Measurements from ENCODE around the gene CEP57.
A peak's percentile ranks its signal among the peaks of the same experiment; 100 is the strongest.

CEP57 gene

GRCh38 chr11:95790933-95791708 lies 823 bp downstream of the CEP57 start:
- DNase-seq (ENCODE audit: low spot score) (peak; percentile 65), ATAC-seq (ENCODE audit: low read depth) (peak; percentile 27)
- Histone ChIP-seq H3K4me3 (ENCODE audit: severe bottlenecking) (peak overlapping the region; percentile 95), H3K9me3 (ENCODE audit: severe bottlenecking) (no peaks in the 10 kb centered on the region), H3K4me1 (ENCODE audit: insufficient read depth, poor library complexity, severe bottlenecking) (peaks cover 7% of the 10 kb centered on the region), H3K27me3 (ENCODE audit: insufficient read depth, poor library complexity, severe bottlenecking) (no peaks in the 10 kb centered on the region), H3K27ac (ENCODE audit: poor library complexity, severe bottlenecking) (peak overlapping the region; percentile 74), H3K36me3 (ENCODE audit: low read depth) (peaks cover 34% of the 10 kb centered on the region)
- no peak for TF ChIP-seq CTCF (IDR thresholded peaks at IDR 0.05; ENCODE audit: poor library complexity, severe bottlenecking)

GRCh38 chr11:95791709-95792033 lies 1.4 kb downstream of the CEP57 start:
- peaks cover 29% of the 10 kb centered on the region for H3K36me3 ChIP-seq (ENCODE audit: low read depth)
- DNase-seq (ENCODE audit: low spot score) (no peak), ATAC-seq (ENCODE audit: low read depth) (no peak)
- peak overlapping the region; percentile 74 for H3K27ac ChIP-seq (ENCODE audit: poor library complexity, severe bottlenecking)
- H3K27me3 ChIP-seq (ENCODE audit: insufficient read depth, poor library complexity, severe bottlenecking), result no peaks in the 10 kb centered on the region
- no peaks in the 10 kb centered on the region for H3K9me3 ChIP-seq (ENCODE audit: severe bottlenecking)
- TF ChIP-seq CTCF (IDR thresholded peaks at IDR 0.05; ENCODE audit: poor library complexity, severe bottlenecking), result no peak
- peaks cover 7% of the 10 kb centered on the region for H3K4me1 ChIP-seq (ENCODE audit: insufficient read depth, poor library complexity, severe bottlenecking)
- peak overlapping the region; percentile 95 for H3K4me3 ChIP-seq (ENCODE audit: severe bottlenecking)

GRCh38 chr11:95792200-95792599 lies 1.9 kb downstream of the CEP57 start:
- Histone ChIP-seq H3K36me3 (ENCODE audit: low read depth) (peaks cover 23% of the 10 kb centered on the region), H3K27ac (ENCODE audit: poor library complexity, severe bottlenecking) (no peak overlapping the region), H3K4me3 (ENCODE audit: severe bottlenecking) (peak overlapping the region; percentile 95), H3K27me3 (ENCODE audit: insufficient read depth, poor library complexity, severe bottlenecking) (no peaks in the 10 kb centered on the region), H3K4me1 (ENCODE audit: insufficient read depth, poor library complexity, severe bottlenecking) (peaks cover 7% of the 10 kb centered on the region), H3K9me3 (ENCODE audit: severe bottlenecking) (no peaks in the 10 kb centered on the region)
- ATAC-seq (ENCODE audit: low read depth) (no peak), DNase-seq (ENCODE audit: low spot score) (no peak)
- no peak for TF ChIP-seq CTCF (IDR thresholded peaks at IDR 0.05; ENCODE audit: poor library complexity, severe bottlenecking)

GRCh38 chr11:95792700-95793099 lies 2.4 kb downstream of the CEP57 start:
- no peak for TF ChIP-seq CTCF (IDR thresholded peaks at IDR 0.05; ENCODE audit: poor library complexity, severe bottlenecking)
- H3K4me3 ChIP-seq (ENCODE audit: severe bottlenecking), result no peak overlapping the region
- no peak for ATAC-seq (ENCODE audit: low read depth)

GRCh38 chr11:95793116-95793515 lies 2.8 kb downstream of the CEP57 start:
- Histone ChIP-seq H3K36me3 (ENCODE audit: low read depth) (peaks cover 14% of the 10 kb centered on the region), H3K4me1 (ENCODE audit: insufficient read depth, poor library complexity, severe bottlenecking) (peaks cover 7% of the 10 kb centered on the region), H3K27ac (ENCODE audit: poor library complexity, severe bottlenecking) (no peak overlapping the region), H3K4me3 (ENCODE audit: severe bottlenecking) (no peak overlapping the region), H3K9me3 (ENCODE audit: severe bottlenecking) (no peaks in the 10 kb centered on the region), H3K27me3 (ENCODE audit: insufficient read depth, poor library complexity, severe bottlenecking) (no peaks in the 10 kb centered on the region)
- no peak for TF ChIP-seq CTCF (IDR thresholded peaks at IDR 0.05; ENCODE audit: poor library complexity, severe bottlenecking)
- ATAC-seq (ENCODE audit: low read depth), result no peak
- DNase-seq (ENCODE audit: low spot score), result no peak

More at GRCh38 chr11:95792700-95793099, 2.4 kb downstream of the CEP57 start:
- Histone ChIP-seq H3K9me3 (ENCODE audit: severe bottlenecking) (no peaks in the 10 kb centered on the region), H3K4me1 (ENCODE audit: insufficient read depth, poor library complexity, severe bottlenecking) (peaks cover 7% of the 10 kb centered on the region), H3K36me3 (ENCODE audit: low read depth) (peaks cover 18% of the 10 kb centered on the region), H3K27me3 (ENCODE audit: insufficient read depth, poor library complexity, severe bottlenecking) (no peaks in the 10 kb centered on the region), H3K27ac (ENCODE audit: poor library complexity, severe bottlenecking) (no peak overlapping the region)
- no peak for DNase-seq (ENCODE audit: low spot score)
